H1 (cell line): ENCODE results near the gene CEP83. TPM values are rescaled to one million over a fixed set of nuclear protein-coding genes. Genes with fewer than 3 reads are reported as not detected.

Experiments
- CTCF ChIA-PET: fragments of 300-600 bp; sonication (Branson Sonifier 250); formaldehyde crosslinking; loops from one replicate; lab custom pipeline; 2021; ENCODE audit not compliant: partially characterized antibody; lab: Charles Lee
- POLR2A ChIA-PET: fragments of 300-600 bp; sonication (Branson Sonifier 250); formaldehyde crosslinking; loops from one replicate; lab custom pipeline; 2021; ENCODE audit warnings: inconsistent platforms; ENCODE audit not compliant: partially characterized antibody; lab: Charles Lee
- DNase-seq, 2 experiments: peaks; one replicate each; pipeline versions ENCODE4 v3.0.0 to v3.0.0-alpha.2; 2010 to 2022; ENCODE audit warnings: low spot score in 2 of 2, low read depth in 1 of 2, mixed read lengths in 1 of 2
- FAIRE-seq: peaks from 2 replicates; lab custom pipeline; 2011; peaks lifted over from hg19 to GRCh38; lab: Jason Lieb, UNC
- H2AFZ ChIP-seq: 2 replicates; pipeline ENCODE4 v1.8.1; 2012; ENCODE audit warnings: low read length, inconsistent platforms
- H2AK5ac ChIP-seq: 2 replicates; pipeline ENCODE4 v1.6.1; 2013; ENCODE audit warnings: low read depth, low read length
- H2BK120ac ChIP-seq: replicated peaks from 2 replicates; pipeline ENCODE3; 2013; ENCODE audit warnings: low read depth, low read length, inconsistent platforms
- H2BK12ac ChIP-seq: 2 replicates; pipeline ENCODE4 v1.6.1; 2013; ENCODE audit warnings: low read depth, low read length
- H2BK15ac ChIP-seq: 2 replicates; pipeline ENCODE4 v1.6.1; 2013; ENCODE audit warnings: low read length
- H2BK20ac ChIP-seq: 2 replicates; pipeline ENCODE4 v1.6.1; 2013; ENCODE audit warnings: low read length
- H2BK5ac ChIP-seq: 2 replicates; pipeline ENCODE4 v1.6.1; 2013; ENCODE audit warnings: low read depth, low read length
- H3K14ac ChIP-seq: 2 replicates; pipeline ENCODE4 v1.6.1; 2013; ENCODE audit warnings: inconsistent platforms; ENCODE audit not compliant: insufficient read length
- H3K18ac ChIP-seq: 2 replicates; pipeline ENCODE4 v1.6.1; 2013; ENCODE audit warnings: low read length; ENCODE audit errors: extremely low read depth
- H3K23ac ChIP-seq: 2 replicates; pipeline ENCODE4 v1.6.1; 2013; ENCODE audit warnings: inconsistent platforms; ENCODE audit not compliant: insufficient read length
- H3K23me2 ChIP-seq: 2 replicates; pipeline ENCODE4 v1.6.1; 2013; ENCODE audit warnings: low read depth, low read length
- H3K27ac ChIP-seq: 2 replicates; pipeline ENCODE4 v1.6.1; 2011; ENCODE audit warnings: low read depth, low read length, inconsistent platforms
- H3K27me3 ChIP-seq, 4 experiments: replicated peaks in 1 of 4; 1 replicate in 1 of 4; 2 replicates in 3 of 4; pipeline versions ENCODE4 v1.6.1 to v1.8.1; 2011 to 2013; ENCODE audit warnings: low read length in 3 of 4, mild to moderate bottlenecking in 3 of 4, inconsistent platforms in 2 of 4, mixed read lengths in 2 of 4, moderate library complexity in 1 of 4; ENCODE audit not compliant: control insufficient read depth in 3 of 4, insufficient read depth in 3 of 4; ENCODE audit errors: extremely low read depth in 1 of 4
- H3K36me3 ChIP-seq, 4 experiments: 2 replicates each; pipeline versions ENCODE4 v1.6.1 to v1.8.1; 2011 to 2013; ENCODE audit warnings: mild to moderate bottlenecking in 4 of 4, low read length in 3 of 4, moderate library complexity in 2 of 4, control low read depth in 1 of 4, inconsistent platforms in 1 of 4; ENCODE audit not compliant: insufficient read depth in 4 of 4, control insufficient read depth in 2 of 4
- H3K4ac ChIP-seq: replicated peaks from 2 replicates; pipeline ENCODE3; 2013; ENCODE audit warnings: low read length, low read depth, mixed read lengths, inconsistent platforms; ENCODE audit not compliant: insufficient read length
- H3K4me1 ChIP-seq, 4 experiments: replicated peaks in 1 of 4; 1 replicate in 1 of 4; 2 replicates in 3 of 4; pipeline versions ENCODE4 v1.6.1 to v1.8.1; 2011 to 2013; ENCODE audit warnings: low read length in 3 of 4, inconsistent platforms in 2 of 4, mixed read lengths in 1 of 4; ENCODE audit not compliant: insufficient read depth in 4 of 4, control insufficient read depth in 3 of 4
- H3K4me2 ChIP-seq, 2 experiments: 2 replicates each; pipeline versions ENCODE4 v1.6.1 to v1.8.1; 2011 to 2013; ENCODE audit warnings: low read depth in 2 of 2, low read length in 2 of 2, control low read depth in 1 of 2, inconsistent platforms in 1 of 2, mild to moderate bottlenecking in 1 of 2; ENCODE audit not compliant: insufficient read depth in 1 of 2
- H3K4me3 ChIP-seq, 4 experiments: fragments of 200-600, 300-600 bp in 1 of 4; sonication (generic), shearing (Covaris generic), sonication (Bioruptor Twin) in 1 of 4; 2 replicates each; pipeline versions ENCODE4 v1.5.1 to v1.8.1; 2011 to 2016; ENCODE audit warnings: low read length in 4 of 4, low read depth in 3 of 4, control low read depth in 2 of 4, inconsistent platforms in 2 of 4, mild to moderate bottlenecking in 2 of 4, mixed read lengths in 1 of 4, moderate library complexity in 1 of 4; ENCODE audit not compliant: insufficient read depth in 2 of 4; ENCODE audit errors: extremely low read depth in 1 of 4
- H3K56ac ChIP-seq: replicated peaks from 2 replicates; pipeline ENCODE3; 2013; ENCODE audit warnings: low read depth, mild to moderate bottlenecking, mixed read lengths, low read length, inconsistent platforms; ENCODE audit not compliant: insufficient read length
- H3K79me1 ChIP-seq: 2 replicates; pipeline ENCODE4 v1.6.1; 2013; ENCODE audit warnings: low read depth, low read length, control low read depth
- H3K79me2 ChIP-seq, 2 experiments: 2 replicates each; pipeline versions ENCODE4 v1.6.1 to v1.8.1; 2012 to 2013; ENCODE audit warnings: low read length in 2 of 2, mild to moderate bottlenecking in 2 of 2, inconsistent platforms in 1 of 2; ENCODE audit not compliant: insufficient read depth in 2 of 2, control insufficient read depth in 1 of 2
- H3K9ac ChIP-seq, 4 experiments: replicated peaks in 1 of 4; 1 replicate in 1 of 4; 2 replicates in 3 of 4; pipeline versions ENCODE4 v1.6.1 to v1.8.1; 2011 to 2013; ENCODE audit warnings: low read depth in 3 of 4, low read length in 3 of 4, control low read depth in 2 of 4, mild to moderate bottlenecking in 2 of 4, moderate library complexity in 2 of 4, inconsistent platforms in 1 of 4; ENCODE audit errors: extremely low read depth in 1 of 4
- H3K9me3 ChIP-seq, 2 experiments: 2 replicates each; pipeline versions ENCODE4 v1.6.1 to v1.8.1; 2012 to 2013; ENCODE audit warnings: mild to moderate bottlenecking in 2 of 2, moderate library complexity in 2 of 2, control low read depth in 1 of 2, inconsistent platforms in 1 of 2, low read depth in 1 of 2, low read length in 1 of 2, mixed read lengths in 1 of 2; ENCODE audit not compliant: insufficient read depth in 2 of 2
- H4K20me1 ChIP-seq, 2 experiments: replicated peaks in 1 of 2; 2 replicates each; pipeline versions ENCODE3 to v1.8.1; 2011 to 2013; ENCODE audit warnings: inconsistent platforms in 2 of 2, low read length in 2 of 2, mild to moderate bottlenecking in 1 of 2; ENCODE audit not compliant: insufficient read depth in 2 of 2, control insufficient read depth in 1 of 2
- H4K5ac ChIP-seq: 2 replicates; pipeline ENCODE4 v1.6.1; 2013; ENCODE audit warnings: low read length, low read depth, mixed read lengths, inconsistent platforms; ENCODE audit not compliant: insufficient read length
- H4K8ac ChIP-seq: 2 replicates; pipeline ENCODE4 v1.8.0; 2013; ENCODE audit warnings: mild to moderate bottlenecking, moderate library complexity, low read length, inconsistent platforms; ENCODE audit not compliant: insufficient read depth; ENCODE audit errors: extremely low read depth
- H4K91ac ChIP-seq: replicated peaks from 2 replicates; pipeline ENCODE3; 2013; ENCODE audit warnings: low read length, mixed read lengths, inconsistent platforms; ENCODE audit not compliant: insufficient read length
- EGR1 ChIP-seq: IDR thresholded peaks from 2 replicates; pipeline ENCODE4 v1.6.1; 2011; ENCODE audit warnings: low read depth, low read length, borderline replicate concordance
- EZH2 ChIP-seq: fragments of 200-600 bp; sonication (generic); IDR thresholded peaks from 2 replicates; pipeline ENCODE4 v1.7.1; 2012; ENCODE audit warnings: low read depth, mild to moderate bottlenecking, moderate library complexity, low read length, inconsistent platforms; ENCODE audit not compliant: severe bottlenecking
- GTF2F1 ChIP-seq: IDR thresholded peaks from 2 replicates; pipeline ENCODE4 v1.6.1; 2012; ENCODE audit warnings: low read depth, low read length, improper control_type of control experiment, borderline replicate concordance
- MAFK ChIP-seq: IDR thresholded peaks from 2 replicates; pipeline ENCODE4 v1.6.1; 2012; ENCODE audit warnings: low read depth, mild to moderate bottlenecking, improper control_type of control experiment, low read length
- MAX ChIP-seq: IDR thresholded peaks from 2 replicates; pipeline ENCODE4 v1.6.1; 2012; ENCODE audit warnings: inconsistent platforms
- RAD21 ChIP-seq, 2 experiments: IDR thresholded peaks in 1 of 2; conservative IDR thresholded peaks in 1 of 2; 2 replicates each; pipeline ENCODE4 v1.6.1; 2011; ENCODE audit warnings: low read depth in 2 of 2, low read length in 2 of 2, improper control_type of control experiment in 1 of 2, inconsistent platforms in 1 of 2, mild to moderate bottlenecking in 1 of 2, moderate library complexity in 1 of 2
- RNF2 ChIP-seq: fragments of 200-900, 300-1000 bp; sonication (generic); IDR thresholded peaks from 2 replicates; pipeline ENCODE4 v1.7.1; 2016; ENCODE audit warnings: borderline replicate concordance, low read depth, mild to moderate bottlenecking, antibody characterized with exemption, low read length; ENCODE audit not compliant: poor library complexity, severe bottlenecking; ENCODE audit errors: missing control alignments
- SIRT6 ChIP-seq: IDR thresholded peaks from one replicate; pipeline ENCODE4 v1.7.1; 2012; ENCODE audit warnings: low read length, inconsistent platforms
- SIX5 ChIP-seq: IDR thresholded peaks from 2 replicates; pipeline ENCODE4 v1.6.1; 2011; ENCODE audit warnings: mild to moderate bottlenecking, low read depth, low read length
- TCF12 ChIP-seq: IDR thresholded peaks from 2 replicates; pipeline ENCODE4 v1.6.1; 2011; ENCODE audit warnings: low read depth, mild to moderate bottlenecking, low read length
- TEAD4 ChIP-seq: IDR thresholded peaks from 2 replicates; pipeline ENCODE4 v1.6.1; 2012; ENCODE audit warnings: low read depth, low read length, inconsistent platforms, mixed read lengths
- WGBS, 2 experiments: shearing (Covaris generic) in 1 of 2; methylation state at CpG; one replicate each; pipeline versions ENCODE4 v1.1.6 to v1.1.7; 2013 to 2015; ENCODE audit warnings: low lambda C conversion rate in 2 of 2, mixed read lengths in 2 of 2, inconsistent platforms in 1 of 2, low coverage in 1 of 2, missing lambda C conversion rate in 1 of 2; ENCODE audit not compliant: insufficient replicate concordance in 2 of 2, insufficient coverage in 1 of 2, insufficient read length in 1 of 2; ENCODE audit errors: extremely low coverage in 1 of 2, missing lambda C conversion rate in 1 of 2; 5-methylcytosine and 5-hydroxymethylcytosine counted together
- polyA plus RNA-seq, 7 experiments: library from polyadenylated mRNA; depleted of rRNA in 3 of 7; stranded (reverse) in 5 of 7; unstranded in 2 of 7; fragments of >200 nt in 5 of 7; fragments of 200-250 nt in 2 of 7; gene quantifications; 1 replicate in 5 of 7; 2 replicates in 1 of 7; 4 replicates in 1 of 7; pipeline versions ENCODE4 v1.2.1 to v1.2.3, GENCODE V29; 2011 to 2013; ENCODE audit warnings: missing spikeins in 2 of 7, mixed read lengths in 2 of 7
- total RNA-seq: library from RNA; stranded (reverse); fragmentation: NEBNext Ultra II Directional; extraction: Animal tissue kit (Norgen Biotek cat#: 25700); gene quantifications from 2 replicates; pipeline ENCODE4 v1.2.1, GENCODE V29; 2021

Gene CEP83
- total and polyA plus RNA-seq, 2 of the 8 experiments (the other 6 are each of a cell fraction or from before 2014, with no cell fraction given) = 6.0 to 25.8 TPM

GRCh38 chr12:94304566-94305061 is 155.1 kb downstream of the CEP83 start:
- Histone ChIP-seq H3K27ac (peak overlapping the region; percentile 6; the same call in 1 of the 2 replicates), H2BK5ac (0 out of 2 replicates have a peak overlapping the region, but pooled peaks have one; percentile 6), H2BK15ac (no peak overlapping the region), H2BK120ac (no peak overlapping the region), H4K20me1 (no peaks in the 10 kb centered on the region), H3K4me2 (peak overlapping the region; percentile 45 to 59), H3K79me2 (no peaks in the 10 kb centered on the region), H3K23me2 (0 out of 2 replicates have a peak, but pooled peaks cover 2% of the 10 kb centered on the region), H3K4ac (no peak overlapping the region), H4K91ac (no peak overlapping the region), H3K4me1 (peaks cover 8 to 19% (median 16%) of the 10 kb centered on the region in 4 experiments; a peak in 6 of 7 replicates), H2BK20ac (no peak overlapping the region), H3K14ac (no peak overlapping the region), H2BK12ac (0 out of 2 replicates have a peak overlapping the region, but pooled peaks have one; percentile 10), H3K9ac (no peak overlapping the region), H3K36me3 (peaks cover 2 to 13% (median 7%) of the 10 kb centered on the region in 4 experiments; a peak in 4 of 8 replicates), H2AFZ (no peak overlapping the region), H4K5ac (peak overlapping the region; percentile 46), H3K27me3 (no peaks in the 10 kb centered on the region), H3K79me1 (no peaks in the 10 kb centered on the region), H3K9me3 (no peaks in the 10 kb centered on the region), H3K18ac (peak overlapping the region; percentile 40; the same call in 1 of the 2 replicates), H3K56ac (no peak overlapping the region), H3K4me3 (peak overlapping the region in 1 of 4 experiments; percentile 15; a peak in 1 of 8 replicates), H3K23ac (no peak overlapping the region), H2AK5ac (no peak overlapping the region; the same call in 1 of the 2 replicates), H4K8ac (no peak overlapping the region)
- POLR2A ChIA-PET = interaction anchor here (0.5 to 1.5 kb wide), 9 partner anchors 9 to 44 kb away, joined by 3 to 5 read pairs (median 4); no protein-coding TSS in a partner anchor
- CTCF ChIA-PET = interaction anchor here (0.6 to 2.7 kb wide), 12 partner anchors 9 to 226 kb away, joined by 3 to 10 read pairs (median 3); partner anchors contain the start of gene PLXNC1
- 12% methylated on average over 3 of the region's 3 CpGs; no CpG with 5 or more reads in 1 of the 2 experiments for WGBS, 2 experiments
- DNase-seq = peak in 1 of 2 experiments; percentile 79
- peak; percentile 99 for FAIRE-seq
- TF ChIP-seq SIRT6 (no peak), MAFK (no peak; the same call in 1 of the 2 replicates), EZH2 (no peak), RNF2 (no peak), SIX5 (no peak), TEAD4 (peak; percentile 92), GTF2F1 (no peak), MAX (peak; percentile 95), RAD21 (IDR thresholded peaks at IDR 0.05 in 1 of 2, conservative IDR thresholded peaks at IDR 0.05 in 1 of 2; ENCODE audit: low read depth in 2 of 2, low read length in 2 of 2) (peak in 1 of 2 experiments; percentile 18; a peak in 3 of 4 replicates), EGR1 (no peak), TCF12 (0 out of 2 replicates have a peak, but pooled peaks have one; percentile 8)
